Naive thymus-derived CD4-positive, alpha-beta T cell (primary cell): Measurements from ENCODE around the gene MUC21. TPM values are rescaled to one million over a fixed set of nuclear protein-coding genes. Genes with fewer than 3 reads are reported as not detected.

Source experiments
- ATAC-seq: fragments of 150-1000 bp; cut with Tn5 transposase; 2 replicates; pipeline ENCODE4 v1.10.0; 2021; ENCODE audit warnings: mild to moderate bottlenecking, moderate library complexity
- CTCF ChIA-PET: fragments of 350-600 bp; sonication (Branson Sonifier 250); formaldehyde crosslinking; loops from one replicate; lab custom pipeline; 2021; ENCODE audit warnings: antibody characterized with exemption; lab: Charles Lee
- POLR2A ChIA-PET: fragments of 350-600 bp; sonication (Branson Sonifier 250); formaldehyde crosslinking; loops from one replicate; lab custom pipeline; 2021; ENCODE audit warnings: antibody characterized with exemption, inconsistent platforms; lab: Charles Lee
- DNase-seq, 9 donors: peaks; one replicate each; pipeline versions ENCODE4 v3.0.0 to v3.0.0-alpha.2; 2020 to 2022; ENCODE audit warnings: mixed read lengths in 1 of 9
- H3K27ac ChIP-seq: one replicate; pipeline ENCODE4 v1.7.0; 2013; ENCODE audit warnings: mild to moderate bottlenecking, low read depth, low read length, moderate library complexity
- H3K27me3 ChIP-seq, 2 donors: one replicate each; pipeline ENCODE4 v1.7.0; 2013; ENCODE audit warnings: low read length in 2 of 2, mild to moderate bottlenecking in 2 of 2, moderate library complexity in 2 of 2; ENCODE audit not compliant: control insufficient read depth in 2 of 2, insufficient read depth in 2 of 2
- H3K36me3 ChIP-seq, 3 experiments: 1 replicate in 2 of 3; 2 replicates in 1 of 3; pipeline ENCODE4 v1.7.0; 2013; ENCODE audit warnings: low read length in 3 of 3, mild to moderate bottlenecking in 3 of 3, moderate library complexity in 1 of 3; ENCODE audit not compliant: insufficient read depth in 3 of 3, control insufficient read depth in 2 of 3
- H3K4me1 ChIP-seq, 2 donors: one replicate each; pipeline ENCODE4 v1.7.0; 2013; ENCODE audit warnings: low read length in 2 of 2, mild to moderate bottlenecking in 2 of 2, moderate library complexity in 1 of 2; ENCODE audit not compliant: control insufficient read depth in 2 of 2, insufficient read depth in 2 of 2
- H3K4me3 ChIP-seq: 2 replicates; pipeline ENCODE4 v1.7.0; 2013; ENCODE audit warnings: mild to moderate bottlenecking, low read length
- H3K9me3 ChIP-seq, 3 experiments: 1 replicate in 2 of 3; 2 replicates in 1 of 3; pipeline ENCODE4 v1.7.0; 2013; ENCODE audit warnings: low read length in 3 of 3; ENCODE audit not compliant: control insufficient read depth in 2 of 3
- H3K27ac Mint-ChIP-seq, 9 donors: one replicate each; pipeline ENCODE4 v1.8.0; 2020 to 2022; ENCODE audit warnings: mixed read lengths in 9 of 9, mild to moderate bottlenecking in 8 of 9, moderate library complexity in 5 of 9, inconsistent platforms in 2 of 9
- H3K27me3 Mint-ChIP-seq, 5 donors: one replicate each; pipeline ENCODE4 v1.8.0; 2021 to 2022; ENCODE audit warnings: mixed read lengths in 5 of 5, mild to moderate bottlenecking in 1 of 5
- H3K36me3 Mint-ChIP-seq, 5 donors: one replicate each; pipeline ENCODE4 v1.8.0; 2020 to 2022; ENCODE audit warnings: mixed read lengths in 5 of 5, mild to moderate bottlenecking in 3 of 5, inconsistent platforms in 1 of 5
- H3K4me1 Mint-ChIP-seq, 7 donors: one replicate each; pipeline ENCODE4 v1.8.0; 2020 to 2022; ENCODE audit warnings: mixed read lengths in 7 of 7, mild to moderate bottlenecking in 3 of 7, inconsistent platforms in 1 of 7
- H3K4me3 Mint-ChIP-seq, 10 donors: one replicate each; pipeline ENCODE4 v1.8.0; 2020 to 2022; ENCODE audit warnings: mild to moderate bottlenecking in 10 of 10, mixed read lengths in 10 of 10, moderate library complexity in 6 of 10, inconsistent platforms in 2 of 10
- H3K9me3 Mint-ChIP-seq, 11 donors: one replicate each; pipeline ENCODE4 v1.8.0; 2020 to 2022; ENCODE audit warnings: mixed read lengths in 11 of 11, mild to moderate bottlenecking in 4 of 11, inconsistent platforms in 1 of 11, moderate library complexity in 1 of 11
- intact Hi-C, 2 donors: fragments of 100-400 bp; cut with micrococcal nuclease; formaldehyde crosslinking; loops; one replicate each; pipeline ENCODE4 v1.15.1; 2023
- polyA plus RNA-seq, 2 donors: library from polyadenylated mRNA; unstranded; fragments of 300-500 nt; fragmentation: Illumina TruSeq; gene quantifications; one replicate each; pipeline ENCODE4 v1.2.3, GENCODE V29; 2021
- total RNA-seq, 6 experiments: library from RNA in 5 of 6; stranded (reverse) in 5 of 6; gene quantifications; 1 replicate in 5 of 6; 2 replicates in 1 of 6; pipeline ENCODE4 v1.2.3 and lab custom pipeline; 2021 to 2026

Gene MUC21
- total and polyA plus RNA-seq, 7 experiments from 2014 or later = not detected

DNA sequence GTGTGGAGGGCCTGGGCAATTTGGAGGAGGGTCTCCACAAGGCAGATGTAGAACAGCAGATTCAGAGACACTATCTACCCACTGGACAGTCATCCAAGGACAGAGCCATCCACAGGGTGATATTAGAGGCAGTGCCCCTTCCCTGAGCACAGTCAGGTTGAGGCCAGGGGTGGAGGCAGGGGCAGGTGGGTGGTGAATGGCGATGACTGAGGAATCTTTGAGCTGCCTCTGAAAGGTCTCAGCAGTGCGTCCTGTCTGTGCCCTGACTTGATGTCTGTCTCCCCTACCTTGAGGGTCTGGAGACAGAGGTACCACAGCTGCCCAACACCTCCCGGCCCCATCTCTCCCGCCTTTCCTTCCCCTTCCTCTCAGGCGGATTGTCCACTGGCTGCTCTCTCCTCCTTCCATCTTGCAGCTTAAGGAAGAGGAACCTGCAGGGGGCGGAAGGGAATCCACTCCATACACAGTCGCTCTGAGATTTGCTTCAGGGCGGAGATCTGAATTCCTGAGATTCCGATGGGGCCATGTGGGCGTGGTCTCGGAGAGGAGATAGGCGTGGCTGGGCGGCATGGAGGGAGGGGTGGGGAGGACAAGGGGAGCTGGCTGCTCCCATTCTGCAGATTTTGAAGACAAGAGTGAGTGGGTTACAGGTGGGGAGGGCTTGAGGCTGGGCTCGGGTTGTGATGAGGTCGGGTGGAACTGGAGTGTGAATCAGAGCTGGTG is 41.0 kb upstream of the MUC21 start:
- no peak for DNase-seq
- Mint-ChIP-seq H3K9me3 (peaks cover 0 to 1% (median 0%) of the 10 kb centered on the region in 11 donors), H3K4me1 (peaks cover 0 to 4% (median 0%) of the 10 kb centered on the region in 7 donors), H3K27ac (no peak overlapping the region), H3K4me3 (no peak overlapping the region), H3K27me3 (peaks cover 44 to 70% (median 57%) of the 10 kb centered on the region in 5 donors), H3K36me3 (peaks cover 0 to 6% (median 0%) of the 10 kb centered on the region in 5 donors)
- POLR2A ChIA-PET = no interaction called here
- no peak overlapping the region for H3K27ac ChIP-seq
- H3K27me3 ChIP-seq = peaks cover 5 to 6% of the 10 kb centered on the region in 2 donors
- CTCF ChIA-PET = interaction anchor here (0.6 to 0.7 kb wide), 2 partner anchors 138 to 1814 kb away, joined by 3 read pairs; no protein-coding TSS in a partner anchor
- H3K9me3 ChIP-seq = no peaks in the 10 kb centered on the region
- intact Hi-C loops = no loop called here
- H3K4me3 ChIP-seq = no peak overlapping the region
- H3K4me1 ChIP-seq = no peaks in the 10 kb centered on the region
- ATAC-seq = no peak
- H3K36me3 ChIP-seq = no peaks in the 10 kb centered on the region

GRCh38 chr6:30944051-30944450 is 39.5 kb upstream of the MUC21 start:
- H3K27ac Mint-ChIP-seq = no peak overlapping the region
- intact Hi-C loops = no loop called here
- DNase-seq = no peak
- CTCF ChIA-PET = interaction anchor here (1.0 kb wide), 1 partner anchor 139 kb away, joined by 4 read pairs; no protein-coding TSS in a partner anchor
- peaks cover 0 to 3% (median 0%) of the 10 kb centered on the region in 11 donors for H3K9me3 Mint-ChIP-seq
- H3K36me3 Mint-ChIP-seq = peaks cover 0 to 8% (median 0%) of the 10 kb centered on the region in 5 donors
- no peaks in the 10 kb centered on the region for H3K4me1 ChIP-seq
- H3K4me1 Mint-ChIP-seq = peaks cover 0 to 4% (median 0%) of the 10 kb centered on the region in 7 donors
- H3K36me3 ChIP-seq = no peaks in the 10 kb centered on the region
- no peak for ATAC-seq
- H3K27me3 Mint-ChIP-seq = peaks cover 39 to 76% (median 68%) of the 10 kb centered on the region in 5 donors
- peaks cover 5 to 6% of the 10 kb centered on the region in 2 donors for H3K27me3 ChIP-seq
- no peaks in the 10 kb centered on the region for H3K9me3 ChIP-seq
- H3K4me3 ChIP-seq = no peak overlapping the region
- no peak overlapping the region for H3K27ac ChIP-seq
- POLR2A ChIA-PET = no interaction called here
- no peak overlapping the region for H3K4me3 Mint-ChIP-seq

DNA sequence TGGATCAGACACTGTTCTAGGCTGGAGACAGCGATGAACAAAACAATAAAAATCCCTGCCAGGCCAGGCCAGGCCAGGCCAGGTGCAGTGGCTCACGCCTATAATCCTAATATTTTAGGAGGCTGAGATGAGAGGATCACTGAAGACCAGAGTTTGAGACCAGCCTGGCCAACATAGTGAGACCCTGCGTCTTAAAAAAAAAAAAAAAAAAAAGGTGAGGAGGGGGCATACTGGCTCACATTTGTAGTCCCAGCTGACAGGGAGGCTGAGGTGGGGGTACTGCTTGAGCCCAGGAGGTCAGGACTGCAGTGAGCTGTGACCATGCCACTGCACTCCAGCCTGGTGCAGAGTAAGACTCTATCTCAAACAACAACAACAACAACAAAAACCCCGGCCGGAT is 38.2 kb upstream of the MUC21 start:
- Mint-ChIP-seq H3K9me3 (peaks cover 0 to 9% (median 0%) of the 10 kb centered on the region in 11 donors), H3K27ac (no peak overlapping the region), H3K4me3 (no peak overlapping the region), H3K27me3 (peaks cover 37 to 81% (median 73%) of the 10 kb centered on the region in 5 donors), H3K4me1 (peaks cover 0 to 4% (median 0%) of the 10 kb centered on the region in 7 donors), H3K36me3 (peaks cover 0 to 8% (median 0%) of the 10 kb centered on the region in 5 donors)
- H3K4me3 ChIP-seq = no peak overlapping the region
- ATAC-seq (no peak), DNase-seq (no peak)
- CTCF ChIA-PET = interaction anchor here (0.7 kb wide), 1 partner anchor 92 kb away, joined by 3 read pairs; no protein-coding TSS in a partner anchor
- no peak overlapping the region for H3K27ac ChIP-seq
- no peaks in the 10 kb centered on the region for H3K9me3 ChIP-seq
- H3K36me3 ChIP-seq = no peaks in the 10 kb centered on the region
- POLR2A ChIA-PET = no interaction called here
- intact Hi-C loops = no loop called here
- peaks cover 5 to 6% of the 10 kb centered on the region in 2 donors for H3K27me3 ChIP-seq
- no peaks in the 10 kb centered on the region for H3K4me1 ChIP-seq

- peaks cover 0 to 4% (median 0%) of the 10 kb centered on the region in 7 donors for H3K4me1 Mint-ChIP-seq
- Histone ChIP-seq H3K27me3 (peaks cover 5 to 6% of the 10 kb centered on the region in 2 donors), H3K9me3 (no peaks in the 10 kb centered on the region), H3K4me1 (no peaks in the 10 kb centered on the region), H3K36me3 (no peaks in the 10 kb centered on the region), H3K27ac (no peak overlapping the region), H3K4me3 (no peak overlapping the region)
- intact Hi-C loops = no loop called here
- no peak overlapping the region for H3K4me3 Mint-ChIP-seq
- H3K9me3 Mint-ChIP-seq = peaks cover 0 to 22% (median 0%) of the 10 kb centered on the region in 11 donors
- DNase-seq (no peak), ATAC-seq (no peak)
- ChIA-PET CTCF (interaction anchor here (0.8 kb wide), 1 partner anchor 8 kb away, joined by 3 read pairs; no protein-coding TSS in a partner anchor), POLR2A (interaction anchor here (1.3 kb wide), 1 partner anchor 9 kb away, joined by 5 read pairs; no protein-coding TSS in a partner anchor)
- no peak overlapping the region for H3K27ac Mint-ChIP-seq
- H3K27me3 Mint-ChIP-seq = peaks cover 30 to 83% (median 63%) of the 10 kb centered on the region in 5 donors
- peaks cover 0 to 8% (median 0%) of the 10 kb centered on the region in 5 donors for H3K36me3 Mint-ChIP-seq
Observed at GRCh38 chr6:30947231-30947630, 36.3 kb upstream of the MUC21 start.

DNA sequence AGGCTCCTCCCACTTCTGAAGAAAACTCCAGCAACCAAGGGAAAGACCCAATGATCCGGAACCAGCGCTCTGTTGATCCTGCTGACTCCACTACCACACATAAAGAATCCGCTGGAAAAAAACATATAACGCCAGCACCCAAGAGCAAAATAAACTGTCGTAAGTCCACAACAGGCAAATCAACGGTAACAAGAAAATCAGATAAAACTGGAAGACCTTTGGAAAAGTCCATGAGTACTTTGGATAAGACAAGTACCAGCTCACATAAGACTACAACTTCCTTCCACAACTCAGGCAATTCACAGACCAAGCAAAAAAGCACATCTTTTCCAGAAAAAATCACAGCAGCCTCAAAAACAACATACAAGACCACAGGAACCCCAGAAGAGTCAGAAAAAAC is 34.7 kb upstream of the MUC21 start:
- peaks cover 0 to 22% (median 0%) of the 10 kb centered on the region in 11 donors for H3K9me3 Mint-ChIP-seq
- H3K36me3 Mint-ChIP-seq = peaks cover 0 to 8% (median 0%) of the 10 kb centered on the region in 5 donors
- no peak overlapping the region for H3K4me3 ChIP-seq
- ChIA-PET POLR2A (interaction anchor here (0.7 to 0.8 kb wide), 2 partner anchors 12 to 1104 kb away, joined by 3 to 7 read pairs; no protein-coding TSS in a partner anchor), CTCF (interaction anchor here (0.7 kb wide), 1 partner anchor 1795 kb away, joined by 3 read pairs; no protein-coding TSS in a partner anchor)
- no peaks in the 10 kb centered on the region for H3K36me3 ChIP-seq
- H3K4me3 Mint-ChIP-seq = no peak overlapping the region
- peaks cover 16 to 81% (median 50%) of the 10 kb centered on the region in 5 donors for H3K27me3 Mint-ChIP-seq
- no peak for ATAC-seq
- no peak for DNase-seq
- H3K4me1 Mint-ChIP-seq = no peaks in the 10 kb centered on the region
- peak overlapping the region in 1 of 9 donors; percentile 32 for H3K27ac Mint-ChIP-seq
- H3K27me3 ChIP-seq = peaks cover 0 to 6% of the 10 kb centered on the region in 2 donors
- no peak overlapping the region for H3K27ac ChIP-seq
- H3K9me3 ChIP-seq = no peaks in the 10 kb centered on the region
- intact Hi-C loops = no loop called here
- H3K4me1 ChIP-seq = no peaks in the 10 kb centered on the region

DNA sequence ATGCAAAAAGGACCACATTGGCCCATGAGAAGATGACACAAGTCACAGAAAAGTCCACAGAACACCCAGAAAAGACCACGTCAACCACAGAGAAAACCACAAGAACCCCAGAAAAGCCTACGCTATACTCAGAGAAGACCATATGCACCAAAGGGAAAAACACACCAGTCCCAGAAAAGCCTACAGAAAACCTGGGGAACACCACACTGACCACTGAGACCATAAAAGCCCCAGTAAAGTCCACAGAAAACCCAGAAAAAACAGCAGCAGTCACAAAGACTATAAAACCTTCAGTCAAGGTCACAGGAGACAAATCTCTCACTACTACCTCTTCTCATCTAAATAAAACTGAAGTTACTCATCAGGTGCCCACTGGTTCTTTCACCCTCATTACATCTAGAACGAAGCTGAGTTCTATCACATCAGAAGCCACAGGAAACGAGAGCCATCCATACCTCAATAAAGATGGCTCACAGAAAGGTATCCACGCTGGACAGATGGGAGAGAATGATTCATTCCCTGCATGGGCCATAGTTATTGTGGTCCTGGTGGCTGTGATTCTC is 31.5 kb upstream of the MUC21 start:
- Histone ChIP-seq H3K4me1 (peaks cover 5 to 12% of the 10 kb centered on the region in 2 donors), H3K36me3 (no peaks in the 10 kb centered on the region), H3K27ac (no peak overlapping the region), H3K27me3 (peaks cover 0 to 4% of the 10 kb centered on the region in 2 donors), H3K9me3 (no peaks in the 10 kb centered on the region), H3K4me3 (no peak overlapping the region)
- CTCF ChIA-PET = no interaction called here
- Mint-ChIP-seq H3K27ac (peak overlapping the region in 1 of 9 donors; percentile 1), H3K9me3 (peaks cover 0 to 22% (median 0%) of the 10 kb centered on the region in 11 donors), H3K4me3 (peak overlapping the region in 1 of 10 donors; percentile 47), H3K27me3 (peaks cover 8 to 86% (median 39%) of the 10 kb centered on the region in 5 donors), H3K36me3 (peaks cover 0 to 8% (median 0%) of the 10 kb centered on the region in 5 donors), H3K4me1 (peaks cover 0 to 22% (median 18%) of the 10 kb centered on the region in 7 donors)
- intact Hi-C loops = no loop called here
- POLR2A ChIA-PET = no interaction called here
- DNase-seq (no peak), ATAC-seq (no peak)
